NCI-H2107 treated with DMSO at 0.1 percent for 48 hours (cell line): Measurements from ENCODE around the gene FCF1.

Experiments used
- DNase-seq: peaks from one replicate; lab custom pipeline; 2025; ENCODE audit not compliant: unreplicated experiment; lab: John Stamatoyannopoulos, UW

FCF1 gene

DNA sequence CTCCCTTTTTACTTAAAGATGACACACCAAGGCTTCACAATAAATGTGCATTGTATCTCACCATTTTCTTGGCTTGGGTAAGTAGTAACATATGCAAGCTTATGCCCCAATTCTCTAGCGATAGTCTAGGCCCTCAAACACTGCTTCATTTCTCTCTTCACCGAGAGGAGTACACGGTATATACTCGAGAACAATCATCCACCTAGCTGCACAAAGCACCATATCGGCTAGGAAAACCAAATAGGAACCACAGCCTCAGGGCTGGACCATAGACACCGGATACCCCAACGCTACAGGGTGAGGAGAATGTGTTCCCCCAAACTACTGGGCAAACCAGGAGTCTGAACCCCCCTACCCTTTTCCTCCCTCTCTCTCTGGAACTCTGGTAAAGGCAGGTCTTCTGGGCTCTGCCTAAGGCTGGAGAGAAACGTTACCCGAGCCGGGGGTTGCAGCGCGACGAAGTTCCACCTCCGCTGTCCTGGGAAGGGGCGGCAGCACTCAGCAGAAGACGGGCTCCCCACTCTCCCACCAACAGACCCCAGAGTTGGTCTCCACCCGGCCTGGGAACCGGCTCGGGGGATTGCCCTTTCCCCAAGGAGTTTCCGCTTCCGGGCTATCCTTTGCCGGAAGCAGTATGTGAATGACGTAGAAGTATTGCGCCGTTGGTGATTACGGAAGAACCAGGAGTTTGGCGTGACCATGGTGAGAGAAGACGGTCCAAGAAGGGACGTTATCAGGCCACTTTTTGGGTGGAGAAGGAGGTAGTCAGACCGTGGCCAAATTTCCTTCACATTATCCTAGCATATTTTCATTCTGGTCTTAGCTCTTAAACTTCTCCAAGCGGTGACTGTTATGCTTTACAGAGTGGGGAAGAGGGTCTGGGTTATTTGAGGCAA is at the start of gene FCF1, which contains the start of gene AREL1:
TSS of gene FCF1 (plus strand) at position 646 of the 896 bp plus-strand sequence. CDS start at position 700, 54 bp downstream.
TSS of gene AREL1 (minus strand) at position 582 of the 896 bp plus-strand sequence. CDS start 27,465 bp downstream, outside the sequence.
- no peak for DNase-seq

GRCh38 chr14:74663884-74664283 is 49.1 kb upstream of the FCF1 start:
- DNase-seq: no peak

DNA sequence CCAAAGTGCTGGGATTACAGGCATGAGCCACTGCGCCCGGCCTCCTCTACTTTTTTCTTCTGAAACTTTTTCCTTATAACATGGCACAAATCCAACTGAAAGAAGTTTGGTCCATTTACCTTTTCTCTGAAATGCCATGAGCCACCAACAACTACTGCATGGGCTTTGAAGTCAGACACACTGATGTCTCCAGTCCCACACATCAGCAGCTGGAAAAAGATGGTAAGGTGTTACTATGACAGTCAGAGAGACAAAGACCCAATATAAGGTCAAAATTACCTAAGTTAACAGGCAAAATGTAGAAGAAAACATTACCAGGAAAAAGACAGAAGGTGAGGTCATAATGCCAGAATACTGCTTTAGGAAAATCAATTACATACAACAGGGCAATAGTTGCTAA is 48.2 kb upstream of the FCF1 start:
- no peak for DNase-seq

DNA sequence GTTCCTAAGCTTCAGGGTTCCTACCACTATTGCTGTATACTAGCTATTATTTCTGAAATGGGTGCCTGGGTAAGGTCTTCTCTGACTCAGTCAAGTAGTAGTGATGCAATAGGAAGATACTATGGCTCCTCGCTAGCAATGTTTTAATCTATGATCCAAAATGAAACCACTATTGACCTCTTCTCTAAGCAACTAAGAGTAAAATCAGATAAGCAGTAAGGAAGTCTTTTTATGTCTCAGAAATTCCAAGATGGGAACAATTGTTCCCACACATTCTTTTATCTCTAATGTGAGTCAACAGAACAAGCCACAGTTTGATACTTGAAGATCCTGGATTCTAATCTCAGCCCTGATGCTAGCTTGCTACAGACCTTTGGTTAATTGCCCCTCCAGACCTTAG is 45.2 kb upstream of the FCF1 start:
- no peak for DNase-seq

DNA sequence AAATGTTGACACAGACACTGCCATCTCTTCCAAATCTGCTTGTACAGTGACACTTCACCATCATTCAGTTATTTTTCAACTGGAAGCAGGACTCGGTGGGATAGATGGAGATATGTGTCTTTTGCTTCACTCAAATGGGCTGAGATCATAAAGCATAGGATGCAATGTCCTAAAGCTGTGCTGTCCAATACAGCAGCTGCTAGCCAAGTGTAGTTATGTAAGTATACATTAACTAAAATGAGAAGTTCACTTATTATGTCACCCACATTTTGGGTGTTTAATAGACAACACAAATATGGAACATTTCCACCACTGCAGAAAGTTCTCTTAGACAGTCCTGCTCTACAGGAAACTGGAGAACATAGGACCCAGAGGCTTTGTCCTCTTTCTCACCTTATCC is 43.7 kb upstream of the FCF1 start:
- DNase-seq: no peak

GRCh38 chr14:74669846-74670245 is 43.1 kb upstream of the FCF1 start:
- no peak for DNase-seq

- no peak for DNase-seq
Measured at GRCh38 chr14:74670726-74671411, 42.1 kb upstream of the FCF1 start.

GRCh38 chr14:74671789-74672188 is 41.2 kb upstream of the FCF1 start:
- no peak for DNase-seq

DNA sequence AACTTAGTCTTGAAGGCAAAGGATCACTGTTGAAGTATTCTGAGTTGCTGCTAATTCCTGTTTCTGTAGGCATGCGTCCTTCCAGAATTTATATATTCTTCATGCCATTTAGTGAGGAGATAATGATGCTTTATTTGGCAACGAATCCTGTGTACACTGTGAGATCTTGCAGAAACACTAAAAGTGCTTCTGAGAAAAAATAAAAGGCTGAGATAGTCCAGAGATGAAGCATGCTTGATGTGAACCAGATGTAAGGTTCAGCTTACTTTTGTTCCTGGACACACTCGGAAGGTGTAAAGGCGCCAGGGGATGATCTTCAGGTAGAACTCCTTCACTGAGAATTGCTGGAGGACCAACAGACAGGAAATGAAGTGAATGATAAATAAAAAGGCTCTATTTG is 39.2 kb upstream of the FCF1 start:
- no peak for DNase-seq

- no peak for DNase-seq
Measured at GRCh38 chr14:74675219-74675618, 37.7 kb upstream of the FCF1 start.

DNA sequence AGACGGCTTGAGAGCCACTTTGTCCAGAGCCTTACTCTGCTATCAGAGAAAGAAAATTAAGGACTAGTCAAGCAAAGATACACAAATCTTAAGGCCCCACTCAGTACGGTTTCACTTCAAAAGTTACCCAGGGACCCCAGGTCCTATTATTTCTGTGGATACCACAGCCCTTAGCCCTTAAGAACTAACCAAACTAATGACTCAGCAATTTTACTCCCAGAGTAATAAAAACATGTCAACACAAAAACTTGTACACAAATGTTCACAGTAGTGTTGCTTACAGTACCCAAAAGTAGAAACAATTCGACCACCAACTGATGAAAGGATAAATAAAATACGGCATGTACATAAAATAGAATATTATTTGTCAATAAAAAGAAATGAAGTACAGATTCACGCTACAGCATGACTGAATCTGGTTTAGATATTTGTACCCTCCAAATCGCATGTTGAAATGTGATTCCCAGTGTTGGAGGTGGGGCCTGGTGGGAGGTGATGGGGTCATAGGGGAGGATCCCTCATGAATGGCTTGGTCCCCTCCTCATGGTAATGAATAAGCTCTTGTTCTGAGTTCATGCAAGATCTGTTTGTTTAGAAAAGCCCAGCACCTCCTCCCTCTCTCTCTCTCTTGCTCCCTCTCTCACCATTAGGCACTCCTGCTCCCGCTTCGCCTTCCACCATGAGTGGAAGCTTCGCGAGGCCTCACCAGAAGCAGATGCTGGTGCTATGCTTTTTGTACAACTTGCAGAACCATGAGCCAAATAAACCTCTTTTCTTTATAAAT is 30.6 kb upstream of the FCF1 start:
- no peak for DNase-seq

DNA sequence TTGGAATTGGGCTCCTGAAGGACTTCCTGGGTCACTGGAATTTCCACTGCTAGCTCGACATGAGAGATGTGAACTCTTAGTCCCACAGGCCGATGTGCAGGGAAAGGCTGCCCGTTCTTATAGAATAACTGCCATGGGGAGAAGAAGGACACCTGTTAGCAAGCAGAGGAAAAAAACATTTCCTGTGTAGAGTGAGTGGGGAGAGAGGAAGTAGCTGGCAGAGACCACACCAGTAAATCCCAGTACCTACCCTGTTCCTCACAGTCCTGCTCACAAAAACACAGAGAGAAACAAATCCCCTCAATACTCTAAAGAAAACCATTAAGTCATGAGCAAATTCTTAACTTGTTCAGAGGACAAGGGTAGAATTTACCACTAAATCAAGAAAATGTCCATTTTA is 29.5 kb upstream of the FCF1 start:
- no peak for DNase-seq

DNA sequence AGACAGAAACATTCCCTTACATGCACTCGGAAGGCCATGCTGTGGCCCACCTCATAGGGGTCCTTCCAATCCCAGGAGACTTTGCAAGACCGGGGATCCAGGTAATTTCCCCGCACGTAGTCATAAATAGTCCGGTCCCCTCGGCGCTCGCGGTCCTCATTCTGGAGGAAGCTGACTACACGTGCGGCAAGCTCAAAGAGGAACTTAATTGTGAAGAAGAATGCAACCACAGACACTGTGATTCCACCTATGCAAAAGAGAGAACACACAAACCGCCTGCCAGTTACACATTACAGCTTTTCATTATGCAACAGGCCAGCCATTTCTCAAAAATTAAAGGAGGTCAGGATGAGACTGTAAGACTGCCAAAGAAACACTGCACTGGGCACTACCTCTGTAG is 28.5 kb upstream of the FCF1 start:
- DNase-seq: no peak

GRCh38 chr14:74685056-74685455 is 27.9 kb upstream of the FCF1 start:
- DNase-seq: no peak

- DNase-seq: no peak
Measured at GRCh38 chr14:74685921-74686678, 26.8 kb upstream of the FCF1 start.

DNA sequence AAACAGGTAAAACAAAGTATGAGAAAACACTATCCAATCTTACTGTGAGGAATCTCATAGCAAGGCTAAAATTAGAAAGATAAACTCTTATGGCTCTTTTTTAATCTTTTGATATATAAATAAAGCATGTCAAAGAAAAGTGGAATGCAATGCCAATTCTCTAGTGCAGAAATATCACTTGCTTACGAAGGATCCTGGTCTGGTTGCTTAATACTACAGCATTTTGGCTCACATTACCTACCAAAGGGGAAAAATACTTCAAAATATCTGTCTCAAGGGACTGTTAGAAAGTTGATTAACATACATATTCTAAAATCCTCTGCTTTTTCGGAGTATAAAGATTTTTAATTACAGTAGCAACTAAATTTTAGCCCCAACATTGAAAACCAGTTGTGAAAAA is 21.5 kb upstream of the FCF1 start:
- no peak for DNase-seq

- DNase-seq: no peak
Measured at GRCh38 chr14:74693191-74693590, 19.8 kb upstream of the FCF1 start.

DNA sequence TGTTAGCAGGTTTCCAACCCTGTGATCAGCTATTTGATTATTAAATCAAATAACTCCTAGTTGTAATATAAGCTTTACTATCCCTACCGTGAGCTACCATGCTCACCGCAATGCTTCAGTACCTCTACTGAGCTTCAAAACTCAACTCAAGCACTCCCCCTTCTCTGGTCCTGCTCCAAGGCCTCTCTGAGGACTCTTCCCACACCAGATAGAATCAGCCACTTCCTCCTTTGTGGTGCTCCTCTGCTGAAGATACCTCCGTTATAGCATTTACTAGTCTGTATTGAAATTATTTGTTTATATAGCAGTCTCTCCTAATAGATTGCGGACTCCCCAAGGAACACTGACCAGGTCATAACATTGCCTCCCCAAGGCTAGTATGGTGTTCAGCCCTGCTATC is 17.5 kb upstream of the FCF1 start:
- DNase-seq: no peak

- DNase-seq: no peak
Measured at GRCh38 chr14:74697011-74697410, 15.9 kb upstream of the FCF1 start.

DNA sequence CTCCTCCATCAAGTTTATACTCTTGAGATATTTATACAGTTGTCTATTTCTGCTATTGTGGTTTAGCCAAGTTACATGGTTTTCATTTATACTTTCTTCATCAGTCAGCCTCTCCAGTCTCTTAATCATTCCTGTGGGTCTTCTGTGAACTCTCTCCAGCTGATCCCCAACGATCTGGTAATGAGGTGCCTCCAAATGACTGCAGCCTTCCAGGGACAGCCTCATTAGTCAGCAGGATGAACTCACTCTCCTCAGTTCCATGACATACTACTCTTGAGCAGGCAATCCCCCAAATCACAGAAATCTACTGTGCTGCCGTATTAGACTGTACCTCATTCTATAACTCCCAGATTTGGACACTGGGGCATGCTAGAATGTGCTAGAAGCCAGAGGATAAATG is 15.4 kb upstream of the FCF1 start:
- DNase-seq: no peak

- no peak for DNase-seq
Measured at GRCh38 chr14:74697976-74698375, 15.0 kb upstream of the FCF1 start.
